Thoracic aorta (tissue), 2 donors: ENCODE data around the gene LPIN1. TPM values are rescaled to one million over a fixed set of nuclear protein-coding genes. Genes with fewer than 3 reads are reported as not detected.

Experiments used
- ATAC-seq: fragments of 150-250 bp; one replicate; pipeline ENCODE4 v1.8.0; 2017; ENCODE audit warnings: low read depth; ENCODE audit not compliant: insufficient number of reproducible peaks, low FRiP score
- DNase-seq: peaks from one replicate; pipeline ENCODE4 v3.0.0-alpha.2; 2020; ENCODE audit warnings: low spot score
- H3K27ac ChIP-seq, 2 donors: fragments of 200-600 bp; sonication (generic); 1 replicate in 1 of 2; 2 replicates in 1 of 2; pipeline ENCODE4 v1.5.1; 2016; ENCODE audit warnings: mild to moderate bottlenecking in 2 of 2, moderate library complexity in 2 of 2
- H3K27me3 ChIP-seq: fragments of 200-600 bp; sonication (generic); replicated peaks from 2 replicates; pipeline ENCODE4 v1.6.0; 2016; ENCODE audit warnings: mild to moderate bottlenecking; ENCODE audit not compliant: insufficient read depth
- H3K36me3 ChIP-seq: fragments of 200-600 bp; sonication (generic); one replicate; pipeline ENCODE4 v1.5.1; 2016
- H3K4me1 ChIP-seq, 2 donors: fragments of 200-600 bp; sonication (generic); 1 replicate in 1 of 2; 2 replicates in 1 of 2; pipeline versions ENCODE4 v1.5.1 to v1.6.0; 2016; ENCODE audit warnings: low read depth in 2 of 2, mild to moderate bottlenecking in 1 of 2; ENCODE audit not compliant: control insufficient read depth in 1 of 2
- H3K4me3 ChIP-seq: fragments of 200-600 bp; sonication (generic); 2 replicates; pipeline ENCODE4 v1.5.1; 2016; ENCODE audit warnings: mild to moderate bottlenecking
- H3K9me3 ChIP-seq: fragments of 200-600 bp; sonication (generic); 2 replicates; pipeline ENCODE4 v1.5.1; 2016
- total RNA-seq, 2 donors: library from RNA; depleted of rRNA; stranded (reverse); fragments of >200 nt; gene quantifications; one replicate each; pipeline versions ENCODE4 v1.1.0 to v1.2.3, GENCODE V29; 2016
- TF ChIP-seq, protein P1 (sequence below): fragments of 200-600 bp; sonication (generic); IDR thresholded peaks from one replicate; pipeline ENCODE4 v1.5.1; 2019; ENCODE audit warnings: antibody characterized with exemption

Gene LPIN1
- total RNA-seq, 2 donors from 2014 or later, result 24.5 to 55.8 TPM

GRCh38 chr2:11740723-11741122 is 5.7 kb upstream of the LPIN1 start:
- no peak overlapping the region for H3K27ac ChIP-seq
- no peaks in the 10 kb centered on the region for H3K9me3 ChIP-seq
- ATAC-seq, result no peak

GRCh38 chr2:11742317-11742701 is 4.1 kb upstream of the LPIN1 start:
- Histone ChIP-seq H3K27ac (no peak overlapping the region), H3K4me1 (peaks cover 18 to 38% of the 10 kb centered on the region in 2 donors), H3K4me3 (no peak overlapping the region), H3K36me3 (no peaks in the 10 kb centered on the region), H3K9me3 (no peaks in the 10 kb centered on the region), H3K27me3 (no peaks in the 10 kb centered on the region)
- DNase-seq (no peak), ATAC-seq (no peak)
- TF ChIP-seq, protein P1, sequence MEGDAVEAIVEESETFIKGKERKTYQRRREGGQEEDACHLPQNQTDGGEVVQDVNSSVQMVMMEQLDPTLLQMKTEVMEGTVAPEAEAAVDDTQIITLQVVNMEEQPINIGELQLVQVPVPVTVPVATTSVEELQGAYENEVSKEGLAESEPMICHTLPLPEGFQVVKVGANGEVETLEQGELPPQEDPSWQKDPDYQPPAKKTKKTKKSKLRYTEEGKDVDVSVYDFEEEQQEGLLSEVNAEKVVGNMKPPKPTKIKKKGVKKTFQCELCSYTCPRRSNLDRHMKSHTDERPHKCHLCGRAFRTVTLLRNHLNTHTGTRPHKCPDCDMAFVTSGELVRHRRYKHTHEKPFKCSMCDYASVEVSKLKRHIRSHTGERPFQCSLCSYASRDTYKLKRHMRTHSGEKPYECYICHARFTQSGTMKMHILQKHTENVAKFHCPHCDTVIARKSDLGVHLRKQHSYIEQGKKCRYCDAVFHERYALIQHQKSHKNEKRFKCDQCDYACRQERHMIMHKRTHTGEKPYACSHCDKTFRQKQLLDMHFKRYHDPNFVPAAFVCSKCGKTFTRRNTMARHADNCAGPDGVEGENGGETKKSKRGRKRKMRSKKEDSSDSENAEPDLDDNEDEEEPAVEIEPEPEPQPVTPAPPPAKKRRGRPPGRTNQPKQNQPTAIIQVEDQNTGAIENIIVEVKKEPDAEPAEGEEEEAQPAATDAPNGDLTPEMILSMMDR, result no peak

More at GRCh38 chr2:11740723-11741122, 5.7 kb upstream of the LPIN1 start:
- TF ChIP-seq, protein P1, result no peak
- no peaks in the 10 kb centered on the region for H3K36me3 ChIP-seq
- H3K4me3 ChIP-seq, result no peak overlapping the region
- no peaks in the 10 kb centered on the region for H3K27me3 ChIP-seq
- no peak for DNase-seq
- H3K4me1 ChIP-seq, result peaks cover 11 to 27% of the 10 kb centered on the region in 2 donors

GRCh38 chr2:11742702-11743357 is 3.6 kb upstream of the LPIN1 start:
- Histone ChIP-seq H3K27ac (no peak overlapping the region), H3K4me3 (no peak overlapping the region), H3K4me1 (peaks cover 23 to 43% of the 10 kb centered on the region in 2 donors), H3K27me3 (no peaks in the 10 kb centered on the region), H3K9me3 (no peaks in the 10 kb centered on the region), H3K36me3 (no peaks in the 10 kb centered on the region)
- TF ChIP-seq, protein P1, result no peak
- no peak for DNase-seq
- no peak for ATAC-seq

- Histone ChIP-seq H3K27ac (peak overlapping the region in 1 of 2 donors; percentile 8), H3K4me1 (peaks cover 28 to 47% of the 10 kb centered on the region in 2 donors)
Observed at GRCh38 chr2:11743366-11743765, 3.1 kb upstream of the LPIN1 start.

DNA sequence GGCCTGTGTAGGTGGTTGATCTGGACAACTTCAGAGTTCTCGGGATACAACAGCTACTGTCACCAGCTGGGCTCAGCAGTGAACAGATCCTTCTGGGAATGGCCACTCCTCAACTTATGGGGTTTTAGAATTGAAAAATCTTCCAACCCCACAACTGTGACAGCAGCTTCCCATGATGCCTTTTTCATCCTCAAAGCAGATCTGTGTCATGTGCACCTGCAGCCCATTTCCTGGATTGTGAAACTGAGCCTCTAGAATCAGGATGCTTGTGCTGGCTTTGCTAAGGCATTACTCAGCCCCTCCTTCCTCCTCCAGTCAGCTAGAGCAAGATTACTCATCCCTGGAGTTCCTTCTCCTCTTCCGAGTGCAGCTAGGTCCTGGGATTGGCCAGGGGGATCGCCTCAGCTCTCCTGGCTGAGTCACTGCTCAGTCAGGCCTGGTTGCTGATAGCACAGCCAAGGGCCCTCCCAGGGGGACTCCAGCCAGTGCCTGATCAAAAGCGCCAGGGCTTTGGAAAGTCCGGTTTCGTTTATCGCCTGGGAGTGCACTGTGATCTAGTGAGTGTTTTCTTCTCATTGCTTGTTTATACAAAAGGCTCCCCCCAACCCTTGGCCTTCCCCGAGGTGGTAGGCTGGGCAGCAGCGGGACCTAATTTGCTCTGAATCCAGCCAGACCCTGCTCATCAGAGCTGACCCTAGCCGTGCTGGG is 2.4 kb upstream of the LPIN1 start:
- Histone ChIP-seq H3K27ac (peak overlapping the region; percentile 43 to 60), H3K27me3 (no peaks in the 10 kb centered on the region), H3K4me1 (peaks cover 25 to 47% of the 10 kb centered on the region in 2 donors), H3K9me3 (no peaks in the 10 kb centered on the region), H3K36me3 (no peaks in the 10 kb centered on the region), H3K4me3 (peak overlapping the region; percentile 59)
- TF ChIP-seq, protein P1, result no peak
- DNase-seq, result peak; percentile 93
- peak; percentile 93 for ATAC-seq

More at GRCh38 chr2:11743366-11743765, 3.1 kb upstream of the LPIN1 start:
- TF ChIP-seq, protein P1, result no peak
- Histone ChIP-seq H3K9me3 (no peaks in the 10 kb centered on the region), H3K27me3 (no peaks in the 10 kb centered on the region), H3K4me3 (no peak overlapping the region), H3K36me3 (no peaks in the 10 kb centered on the region)
- DNase-seq, result no peak
- ATAC-seq, result no peak
